Keratinocyte (primary cell): ENCODE results near the gene MLH1. TPM values are rescaled to one million over a fixed set of nuclear protein-coding genes. Genes with fewer than 3 reads are reported as not detected.

Experiments used
- DNase-seq: peaks from one replicate; pipeline ENCODE4 v3.0.0-alpha.2; 2011; ENCODE audit warnings: low read depth, missing footprints, low spot score
- FAIRE-seq: peaks from 2 replicates; lab custom pipeline; 2011; peaks lifted over from hg19 to GRCh38; lab: Jason Lieb, UNC
- H2AFZ ChIP-seq: 2 replicates; pipeline ENCODE4 v1.6.0; 2012; ENCODE audit warnings: low read length, control low read depth, inconsistent platforms; ENCODE audit not compliant: control insufficient read depth
- H3K27ac ChIP-seq: 2 replicates; pipeline ENCODE4 v1.5.1; 2011; ENCODE audit warnings: low read length; ENCODE audit not compliant: control insufficient read depth, insufficient read depth
- H3K27me3 ChIP-seq: 3 replicates; pipeline ENCODE4 v1.6.0; 2011; ENCODE audit warnings: low read length; ENCODE audit not compliant: control insufficient read depth, insufficient read depth; ENCODE audit errors: extremely low read depth
- H3K36me3 ChIP-seq, 2 experiments: 2 replicates in 1 of 2; 3 replicates in 1 of 2; pipeline ENCODE4 v1.5.1; 2011; ENCODE audit warnings: low read length in 2 of 2, mild to moderate bottlenecking in 1 of 2; ENCODE audit not compliant: control insufficient read depth in 2 of 2, insufficient read depth in 2 of 2; ENCODE audit errors: extremely low read depth in 1 of 2
- H3K4me1 ChIP-seq: 3 replicates; pipeline ENCODE4 v1.5.1; 2011; ENCODE audit warnings: low read length; ENCODE audit not compliant: control insufficient read depth, insufficient read depth; ENCODE audit errors: extremely low read depth
- H3K4me2 ChIP-seq: 3 replicates; pipeline ENCODE4 v1.6.0; 2011; ENCODE audit warnings: low read depth, low read length; ENCODE audit not compliant: control insufficient read depth, insufficient read depth; ENCODE audit errors: extremely low read depth
- H3K4me3 ChIP-seq, 3 experiments: fragments of 200-600 bp in 1 of 3; sonication (generic) in 1 of 3; 2 replicates in 2 of 3; 3 replicates in 1 of 3; pipeline ENCODE4 v1.5.1; 2011 to 2016; ENCODE audit warnings: low read length in 3 of 3, mild to moderate bottlenecking in 3 of 3, control low read depth in 2 of 3, inconsistent platforms in 1 of 3, low read depth in 1 of 3, mixed read lengths in 1 of 3, mixed run types in 1 of 3, moderate library complexity in 1 of 3; ENCODE audit not compliant: control insufficient read depth in 2 of 3, insufficient read depth in 2 of 3; ENCODE audit errors: extremely low read depth in 1 of 3
- H3K79me2 ChIP-seq: 2 replicates; pipeline ENCODE4 v1.6.0; 2012; ENCODE audit warnings: low read length; ENCODE audit not compliant: control insufficient read depth, insufficient read depth
- H3K9ac ChIP-seq: 3 replicates; pipeline ENCODE4 v1.6.0; 2011; ENCODE audit warnings: low read length; ENCODE audit not compliant: control insufficient read depth, insufficient read depth; ENCODE audit errors: extremely low read depth
- H3K9me1 ChIP-seq: 3 replicates; pipeline ENCODE4 v1.6.0; 2011; ENCODE audit warnings: low read length; ENCODE audit not compliant: control insufficient read depth, insufficient read depth; ENCODE audit errors: extremely low read depth
- H3K9me3 ChIP-seq: 2 replicates; pipeline ENCODE4 v1.5.1; 2012; ENCODE audit warnings: low read depth, low read length; ENCODE audit not compliant: control insufficient read depth
- H4K20me1 ChIP-seq: 3 replicates; pipeline ENCODE4 v1.6.0; 2011; ENCODE audit warnings: low read length; ENCODE audit not compliant: control insufficient read depth, insufficient read depth; ENCODE audit errors: extremely low read depth
- CTCF ChIP-seq, 3 experiments: IDR thresholded peaks in 1 of 3; conservative IDR thresholded peaks in 1 of 3; optimal IDR thresholded peaks in 1 of 3; 2 replicates in 2 of 3; 3 replicates in 1 of 3; pipeline versions ENCODE3 to v1.5.1; 2011; ENCODE audit warnings: low read length in 3 of 3, mild to moderate bottlenecking in 3 of 3, moderate library complexity in 2 of 3, control low read depth in 1 of 3, inconsistent platforms in 1 of 3; ENCODE audit not compliant: insufficient read depth in 2 of 3; ENCODE audit errors: extremely low read depth in 1 of 3
- EZH2 ChIP-seq: IDR thresholded peaks from one replicate; pipeline ENCODE4 v1.6.1; 2012; ENCODE audit warnings: inconsistent platforms, mild to moderate bottlenecking, low read length, moderate library complexity
- dilution Hi-C: fragments of 300-500 bp; cut with MboI; formaldehyde crosslinking; loops from one replicate; pipeline ENCODE4 v1.7.0; 2020; ENCODE audit warnings: low sequenced_read_pairs; ENCODE audit not compliant: extremely low pct_ligation_motif_present
- polyA plus RNA-seq, 5 experiments: library from polyadenylated mRNA; depleted of rRNA in 3 of 5; stranded (reverse) in 3 of 5; stranded (forward) in 1 of 5; unstranded in 1 of 5; fragments of >200 nt; gene quantifications; 1 replicate in 1 of 5; 2 replicates in 3 of 5; 3 replicates in 1 of 5; pipeline versions ENCODE4 v1.2.1 to v1.2.3, GENCODE V29; 2011 to 2012; ENCODE audit warnings: missing spikeins in 2 of 5, low read depth in 1 of 5, low replicate concordance in 1 of 5

MLH1 gene
- polyA plus RNA-seq, 1 donor (not counting 4 experiments of a cell fraction or from before 2014, with no cell fraction given), result 44.7 TPM

- Histone ChIP-seq H3K9ac (no peak overlapping the region), H3K36me3 (peaks cover 17 to 26% of the 10 kb centered on the region in 2 experiments), H4K20me1 (no peaks in the 10 kb centered on the region), H3K9me3 (no peaks in the 10 kb centered on the region), H2AFZ (no peak overlapping the region), H3K4me2 (no peak overlapping the region), H3K9me1 (no peaks in the 10 kb centered on the region), H3K79me2 (no peaks in the 10 kb centered on the region), H3K4me3 (no peak overlapping the region), H3K27ac (no peak overlapping the region), H3K27me3 (no peaks in the 10 kb centered on the region), H3K4me1 (no peaks in the 10 kb centered on the region)
- TF ChIP-seq CTCF (optimal IDR thresholded peaks at IDR 0.05 in 1 of 3, IDR thresholded peaks at IDR 0.05 in 1 of 3, conservative IDR thresholded peaks at IDR 0.05 in 1 of 3; ENCODE audit: extremely low read depth in 1 of 3, insufficient read depth in 2 of 3, low read length in 3 of 3) (no peak), EZH2 (no peak)
- dilution Hi-C loops, result no loop called here
- DNase-seq, result no peak
- FAIRE-seq, result no peak
Observed at GRCh38 chr3:37071921-37072320, 78.6 kb downstream of the MLH1 start.

GRCh38 chr3:37072892-37073291 is 79.6 kb downstream of the MLH1 start:
- Histone ChIP-seq H3K27me3 (no peaks in the 10 kb centered on the region), H4K20me1 (no peaks in the 10 kb centered on the region), H3K36me3 (peaks cover 17 to 22% of the 10 kb centered on the region in 2 experiments), H3K9me1 (no peaks in the 10 kb centered on the region), H3K9ac (no peak overlapping the region), H2AFZ (no peak overlapping the region), H3K4me3 (no peak overlapping the region), H3K79me2 (no peaks in the 10 kb centered on the region), H3K4me2 (no peak overlapping the region), H3K27ac (no peak overlapping the region), H3K9me3 (no peaks in the 10 kb centered on the region), H3K4me1 (no peaks in the 10 kb centered on the region)
- FAIRE-seq, result peak; percentile 67
- no peak for TF ChIP-seq EZH2
- no peak for TF ChIP-seq CTCF (optimal IDR thresholded peaks at IDR 0.05 in 1 of 3, IDR thresholded peaks at IDR 0.05 in 1 of 3, conservative IDR thresholded peaks at IDR 0.05 in 1 of 3; ENCODE audit: extremely low read depth in 1 of 3, insufficient read depth in 2 of 3, low read length in 3 of 3)
- no peak for DNase-seq
- dilution Hi-C loops, result no loop called here
